HepG2 (cell line): ENCODE measurements around the gene FGF21. TPM values are rescaled to one million over a fixed set of nuclear protein-coding genes. Genes with fewer than 3 reads are reported as not detected.
A peak's percentile ranks its signal among the peaks of the same experiment; 100 is the strongest.

Experiments
- CEBPB ChIP-seq: IDR thresholded peaks from 2 replicates; pipeline ENCODE4 v1.6.1; 2011; ENCODE audit warnings: low read depth, low read length, improper control_type of control experiment, borderline replicate concordance
- HNF4A ChIP-seq: sonication (generic); formaldehyde crosslinking; IDR thresholded peaks from 2 replicates; pipeline ENCODE4 v1.4.0; 2020; ENCODE audit warnings: missing genetic modification reagents
- MED13 ChIP-seq: sonication (generic); formaldehyde crosslinking; IDR thresholded peaks from 2 replicates; pipeline ENCODE4 v1.5.0; 2020; ENCODE audit warnings: missing genetic modification reagents
- NFKB2 ChIP-seq: sonication (generic); formaldehyde crosslinking; IDR thresholded peaks from 2 replicates; pipeline ENCODE4 v1.4.0; 2020; ENCODE audit warnings: missing genetic modification reagents, borderline replicate concordance
- PAWR ChIP-seq: sonication (generic); formaldehyde crosslinking; IDR thresholded peaks from 2 replicates; pipeline ENCODE4 v1.4.0; 2020; ENCODE audit warnings: missing genetic modification reagents, mild to moderate bottlenecking, borderline replicate concordance
- POLR2A ChIP-seq, 2 experiments: IDR thresholded peaks; 2 replicates each; pipeline ENCODE4 v1.6.1; 2011; ENCODE audit warnings: low read depth in 2 of 2, low read length in 2 of 2, mild to moderate bottlenecking in 1 of 2, moderate library complexity in 1 of 2; ENCODE audit not compliant: insufficient read depth in 1 of 2
- PPARG ChIP-seq: conservative IDR thresholded peaks from 2 replicates; pipeline ENCODE4 v1.6.1; 2016; ENCODE audit warnings: missing biosample characterization, missing genetic modification reagents
- TBL1XR1 ChIP-seq: fragments of 150-350 bp; IDR thresholded peaks from 2 replicates; pipeline ENCODE4 v1.6.1; 2014; ENCODE audit warnings: borderline replicate concordance, low read length; ENCODE audit not compliant: partially characterized antibody
- THAP11 ChIP-seq: IDR thresholded peaks from 2 replicates; pipeline ENCODE4 v1.6.1; 2016; ENCODE audit warnings: missing biosample characterization, missing genetic modification reagents
- ZFX ChIP-seq: sonication (generic); formaldehyde crosslinking; IDR thresholded peaks from 2 replicates; pipeline ENCODE4 v1.4.0; 2020; ENCODE audit warnings: mild to moderate bottlenecking, low read depth, missing genetic modification reagents, moderate library complexity
- ZNF101 ChIP-seq: sonication (generic); formaldehyde crosslinking; IDR thresholded peaks from 2 replicates; pipeline ENCODE4 v1.4.0; 2020; ENCODE audit warnings: mild to moderate bottlenecking, low read depth, missing genetic modification reagents, borderline replicate concordance
- ZNF530 ChIP-seq: sonication (generic); formaldehyde crosslinking; IDR thresholded peaks from 2 replicates; pipeline ENCODE4 v1.5.0; 2020; ENCODE audit warnings: low read depth, mild to moderate bottlenecking, missing genetic modification reagents
- ZNF782 ChIP-seq: sonication (generic); formaldehyde crosslinking; IDR thresholded peaks from 2 replicates; pipeline ENCODE4 v1.4.0; 2020; ENCODE audit warnings: missing genetic modification reagents, mild to moderate bottlenecking, borderline replicate concordance
- ZSCAN21 ChIP-seq: sonication (generic); formaldehyde crosslinking; IDR thresholded peaks from 2 replicates; pipeline ENCODE4 v1.8.0; 2022; ENCODE audit warnings: mild to moderate bottlenecking, missing genetic modification reagents, moderate library complexity, borderline replicate concordance
- polyA plus RNA-seq, 8 experiments: library from polyadenylated mRNA; depleted of rRNA in 3 of 8; stranded (reverse) in 7 of 8; unstranded in 1 of 8; fragments of >200 nt; fragmentation: Illumina TruSeq in 4 of 8; extraction: Trizol in 4 of 8; gene quantifications; 2 replicates each; pipeline versions ENCODE4 v1.2.1 to v1.2.3, GENCODE V29; 2011 to 2016; ENCODE audit warnings: low read depth in 4 of 8, missing spikeins in 1 of 8, mixed read lengths in 1 of 8; ENCODE audit not compliant: insufficient read depth in 1 of 8
- total RNA-seq, 5 experiments: library from RNA; depleted of rRNA; stranded (reverse); fragments of >200 nt; fragmentation: Illumina TruSeq; extraction: Trizol; gene quantifications; 2 replicates each; pipeline ENCODE4 v1.2.3, GENCODE V29; 2016; ENCODE audit warnings: low read depth in 1 of 5
- TF ChIP-seq, protein P1 (sequence below): sonication (generic); formaldehyde crosslinking; IDR thresholded peaks from 2 replicates; pipeline ENCODE4 v1.5.0; 2020; ENCODE audit warnings: mild to moderate bottlenecking, missing genetic modification reagents, borderline replicate concordance
- TF ChIP-seq, protein P2 (sequence below): sonication (generic); formaldehyde crosslinking; IDR thresholded peaks from 2 replicates; pipeline ENCODE4 v1.9.0; 2022; ENCODE audit warnings: missing genetic modification reagents, mild to moderate bottlenecking, borderline replicate concordance
- TF ChIP-seq, protein P3 (sequence below): sonication (generic); formaldehyde crosslinking; IDR thresholded peaks from 2 replicates; pipeline ENCODE4 v1.8.0; 2022; ENCODE audit warnings: mild to moderate bottlenecking, missing genetic modification reagents; ENCODE audit not compliant: insufficient replicate concordance
- TF ChIP-seq, protein P4 (sequence below): sonication (generic); formaldehyde crosslinking; IDR thresholded peaks from 2 replicates; pipeline ENCODE4 v1.4.0; 2020; ENCODE audit warnings: missing genetic modification reagents, borderline replicate concordance

Gene FGF21
- total and polyA plus RNA-seq, 2 of the 13 experiments (the other 11 are each of a cell fraction or from before 2014, with no cell fraction given): 0.17 TPM; not detected in 1

DNA sequence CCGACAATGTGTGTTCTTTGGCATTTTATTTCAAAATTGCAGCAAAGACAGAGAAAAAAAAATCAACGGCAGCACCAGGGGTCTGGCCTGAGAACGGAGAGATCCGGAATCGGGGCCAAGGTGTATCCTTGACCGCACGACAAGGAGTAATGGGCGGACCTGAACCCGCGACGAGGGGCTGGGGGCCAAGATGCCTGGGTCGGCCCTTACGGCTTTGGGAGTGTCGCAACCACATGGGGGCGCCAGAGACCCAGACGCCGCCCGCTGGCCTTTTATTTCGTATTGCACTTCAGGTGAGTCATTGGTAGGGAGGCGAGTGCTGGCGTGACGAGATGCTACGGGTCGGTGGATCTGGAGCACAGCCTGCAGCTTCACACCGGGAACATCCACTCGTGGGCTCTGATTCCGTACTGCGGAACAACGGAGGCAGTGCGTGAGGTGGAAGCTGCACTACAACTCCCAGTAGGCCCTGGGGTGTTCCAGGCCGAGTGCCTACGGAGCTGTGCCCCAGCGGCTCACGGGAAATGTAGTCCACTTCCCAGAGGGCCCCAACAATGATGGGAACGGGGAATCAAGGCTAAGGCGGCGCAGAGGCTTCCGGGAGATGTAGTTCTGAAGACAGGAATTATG, 39.8 kb downstream of the FGF21 start (continued):
- TF ChIP-seq TBL1XR1: peak; percentile 72
- peak; percentile 80 for TF ChIP-seq CEBPB
- no peak for TF ChIP-seq HNF4A (CRISPR knock-in tag)
- peak; percentile 93 for TF ChIP-seq ZFX (CRISPR knock-in tag)
- TF ChIP-seq NFKB2 (CRISPR knock-in tag): peak; percentile 57; the same call in 1 of the 2 replicates
- TF ChIP-seq, protein P1, sequence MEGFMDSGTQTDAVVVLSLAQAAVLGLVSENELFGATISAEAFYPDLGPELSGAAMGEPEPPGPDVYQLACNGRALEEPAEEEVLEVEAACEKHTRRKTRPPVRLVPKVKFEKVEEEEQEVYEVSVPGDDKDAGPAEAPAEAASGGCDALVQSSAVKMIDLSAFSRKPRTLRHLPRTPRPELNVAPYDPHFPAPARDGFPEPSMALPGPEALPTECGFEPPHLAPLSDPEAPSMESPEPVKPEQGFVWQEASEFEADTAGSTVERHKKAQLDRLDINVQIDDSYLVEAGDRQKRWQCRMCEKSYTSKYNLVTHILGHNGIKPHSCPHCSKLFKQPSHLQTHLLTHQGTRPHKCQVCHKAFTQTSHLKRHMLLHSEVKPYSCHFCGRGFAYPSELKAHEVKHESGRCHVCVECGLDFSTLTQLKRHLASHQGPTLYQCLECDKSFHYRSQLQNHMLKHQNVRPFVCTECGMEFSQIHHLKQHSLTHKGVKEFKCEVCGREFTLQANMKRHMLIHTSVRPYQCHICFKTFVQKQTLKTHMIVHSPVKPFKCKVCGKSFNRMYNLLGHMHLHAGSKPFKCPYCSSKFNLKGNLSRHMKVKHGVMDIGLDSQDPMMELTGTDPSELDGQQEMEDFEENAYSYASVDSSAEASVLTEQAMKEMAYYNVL (CRISPR knock-in tag): 0 out of 2 replicates have a peak, but pooled peaks have one; percentile 14
- TF ChIP-seq, protein P2, sequence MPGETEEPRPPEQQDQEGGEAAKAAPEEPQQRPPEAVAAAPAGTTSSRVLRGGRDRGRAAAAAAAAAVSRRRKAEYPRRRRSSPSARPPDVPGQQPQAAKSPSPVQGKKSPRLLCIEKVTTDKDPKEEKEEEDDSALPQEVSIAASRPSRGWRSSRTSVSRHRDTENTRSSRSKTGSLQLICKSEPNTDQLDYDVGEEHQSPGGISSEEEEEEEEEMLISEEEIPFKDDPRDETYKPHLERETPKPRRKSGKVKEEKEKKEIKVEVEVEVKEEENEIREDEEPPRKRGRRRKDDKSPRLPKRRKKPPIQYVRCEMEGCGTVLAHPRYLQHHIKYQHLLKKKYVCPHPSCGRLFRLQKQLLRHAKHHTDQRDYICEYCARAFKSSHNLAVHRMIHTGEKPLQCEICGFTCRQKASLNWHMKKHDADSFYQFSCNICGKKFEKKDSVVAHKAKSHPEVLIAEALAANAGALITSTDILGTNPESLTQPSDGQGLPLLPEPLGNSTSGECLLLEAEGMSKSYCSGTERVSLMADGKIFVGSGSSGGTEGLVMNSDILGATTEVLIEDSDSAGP (CRISPR knock-in tag): peak; percentile 76; the same call in 1 of the 2 replicates
- TF ChIP-seq PPARG (CRISPR knock-in tag): no peak
- 0 out of 2 replicates have a peak, but pooled peaks have one; percentile 52 for TF ChIP-seq ZSCAN21 (CRISPR knock-in tag)
- no peak for TF ChIP-seq MED13
- TF ChIP-seq, protein P3, sequence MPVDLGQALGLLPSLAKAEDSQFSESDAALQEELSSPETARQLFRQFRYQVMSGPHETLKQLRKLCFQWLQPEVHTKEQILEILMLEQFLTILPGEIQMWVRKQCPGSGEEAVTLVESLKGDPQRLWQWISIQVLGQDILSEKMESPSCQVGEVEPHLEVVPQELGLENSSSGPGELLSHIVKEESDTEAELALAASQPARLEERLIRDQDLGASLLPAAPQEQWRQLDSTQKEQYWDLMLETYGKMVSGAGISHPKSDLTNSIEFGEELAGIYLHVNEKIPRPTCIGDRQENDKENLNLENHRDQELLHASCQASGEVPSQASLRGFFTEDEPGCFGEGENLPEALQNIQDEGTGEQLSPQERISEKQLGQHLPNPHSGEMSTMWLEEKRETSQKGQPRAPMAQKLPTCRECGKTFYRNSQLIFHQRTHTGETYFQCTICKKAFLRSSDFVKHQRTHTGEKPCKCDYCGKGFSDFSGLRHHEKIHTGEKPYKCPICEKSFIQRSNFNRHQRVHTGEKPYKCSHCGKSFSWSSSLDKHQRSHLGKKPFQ: no peak
- TF ChIP-seq, protein P4, sequence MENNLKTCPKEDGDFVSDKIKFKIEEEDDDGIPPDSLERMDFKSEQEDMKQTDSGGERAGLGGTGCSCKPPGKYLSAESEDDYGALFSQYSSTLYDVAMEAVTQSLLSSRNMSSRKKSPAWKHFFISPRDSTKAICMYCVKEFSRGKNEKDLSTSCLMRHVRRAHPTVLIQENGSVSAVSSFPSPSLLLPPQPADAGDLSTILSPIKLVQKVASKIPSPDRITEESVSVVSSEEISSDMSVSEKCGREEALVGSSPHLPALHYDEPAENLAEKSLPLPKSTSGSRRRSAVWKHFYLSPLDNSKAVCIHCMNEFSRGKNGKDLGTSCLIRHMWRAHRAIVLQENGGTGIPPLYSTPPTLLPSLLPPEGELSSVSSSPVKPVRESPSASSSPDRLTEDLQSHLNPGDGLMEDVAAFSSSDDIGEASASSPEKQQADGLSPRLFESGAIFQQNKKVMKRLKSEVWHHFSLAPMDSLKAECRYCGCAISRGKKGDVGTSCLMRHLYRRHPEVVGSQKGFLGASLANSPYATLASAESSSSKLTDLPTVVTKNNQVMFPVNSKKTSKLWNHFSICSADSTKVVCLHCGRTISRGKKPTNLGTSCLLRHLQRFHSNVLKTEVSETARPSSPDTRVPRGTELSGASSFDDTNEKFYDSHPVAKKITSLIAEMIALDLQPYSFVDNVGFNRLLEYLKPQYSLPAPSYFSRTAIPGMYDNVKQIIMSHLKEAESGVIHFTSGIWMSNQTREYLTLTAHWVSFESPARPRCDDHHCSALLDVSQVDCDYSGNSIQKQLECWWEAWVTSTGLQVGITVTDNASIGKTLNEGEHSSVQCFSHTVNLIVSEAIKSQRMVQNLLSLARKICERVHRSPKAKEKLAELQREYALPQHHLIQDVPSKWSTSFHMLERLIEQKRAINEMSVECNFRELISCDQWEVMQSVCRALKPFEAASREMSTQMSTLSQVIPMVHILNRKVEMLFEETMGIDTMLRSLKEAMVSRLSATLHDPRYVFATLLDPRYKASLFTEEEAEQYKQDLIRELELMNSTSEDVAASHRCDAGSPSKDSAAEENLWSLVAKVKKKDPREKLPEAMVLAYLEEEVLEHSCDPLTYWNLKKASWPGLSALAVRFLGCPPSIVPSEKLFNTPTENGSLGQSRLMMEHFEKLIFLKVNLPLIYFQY (CRISPR knock-in tag): no peak
- peak in 1 of 2 experiments; percentile 39; a peak in 1 of 4 replicates for TF ChIP-seq POLR2A (IDR thresholded peaks at IDR 0.05; ENCODE audit: insufficient read depth in 1 of 2, low read depth in 2 of 2, low read length in 2 of 2)
- no peak for TF ChIP-seq ZNF530
- TF ChIP-seq ZNF782 (CRISPR knock-in tag): no peak
- no peak for TF ChIP-seq PAWR (CRISPR knock-in tag)
- TF ChIP-seq THAP11 (CRISPR knock-in tag): peak; percentile 99
- TF ChIP-seq ZNF101 (CRISPR knock-in tag): no peak
